Measurements from ENCODE around the gene PLCE1.
"Not testable (repeated sequence)": the region's sequence is repeated elsewhere in the genome, so short reads cannot be mapped to it uniquely, and the experiment has no call there.

Gene PLCE1

DNA sequence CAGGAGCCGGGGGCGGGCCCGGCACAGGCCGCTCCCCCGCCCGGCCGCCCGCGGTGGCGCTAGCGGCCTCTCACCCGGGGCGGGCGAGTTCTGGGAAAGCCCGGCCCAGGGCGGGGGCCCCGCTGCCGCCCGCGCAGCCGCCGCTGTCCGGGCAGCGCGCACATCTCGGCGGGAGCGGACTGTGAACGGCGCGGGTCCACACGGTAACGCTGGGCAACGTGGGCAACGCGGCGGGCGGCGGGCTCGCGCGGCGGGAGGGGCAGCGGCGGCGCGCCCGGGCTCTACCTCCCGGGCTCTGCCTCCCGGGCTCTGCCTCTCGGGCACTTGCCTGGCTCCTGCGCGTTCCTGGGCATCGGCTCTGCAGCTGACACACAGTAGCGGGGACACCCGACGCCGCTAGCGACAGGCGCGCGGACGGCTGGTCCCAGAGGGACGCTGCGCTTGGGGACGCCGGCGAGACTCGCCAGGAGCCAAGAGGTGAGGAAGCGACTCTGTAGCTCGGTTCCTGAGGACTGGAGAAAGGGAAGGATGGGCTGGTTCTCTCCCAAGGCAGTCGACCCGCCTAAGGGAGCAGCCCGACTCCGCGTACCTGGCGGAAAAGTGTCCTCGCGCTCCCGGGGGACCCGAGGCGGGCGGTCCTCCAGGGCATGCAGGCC is at the start of gene PLCE1:
TSS of gene PLCE1 (plus strand) at position 150 of the 656 bp plus-strand sequence. CDS start 37,116 bp downstream, outside the sequence.
- ATAC-seq = peak in 1 of 2 donors; percentile 25

- no peak for ATAC-seq
Observed at GRCh38 chr10:93945819-93946218, 47.9 kb upstream of the PLCE1 start.

GRCh38 chr10:93947055-93947454 is 46.7 kb upstream of the PLCE1 start:
- no peak for ATAC-seq

- ATAC-seq = no peak
Observed at GRCh38 chr10:93947524-93947923, 46.2 kb upstream of the PLCE1 start.

- ATAC-seq = no peak
Observed at GRCh38 chr10:93951905-93952304, 41.8 kb upstream of the PLCE1 start.

DNA sequence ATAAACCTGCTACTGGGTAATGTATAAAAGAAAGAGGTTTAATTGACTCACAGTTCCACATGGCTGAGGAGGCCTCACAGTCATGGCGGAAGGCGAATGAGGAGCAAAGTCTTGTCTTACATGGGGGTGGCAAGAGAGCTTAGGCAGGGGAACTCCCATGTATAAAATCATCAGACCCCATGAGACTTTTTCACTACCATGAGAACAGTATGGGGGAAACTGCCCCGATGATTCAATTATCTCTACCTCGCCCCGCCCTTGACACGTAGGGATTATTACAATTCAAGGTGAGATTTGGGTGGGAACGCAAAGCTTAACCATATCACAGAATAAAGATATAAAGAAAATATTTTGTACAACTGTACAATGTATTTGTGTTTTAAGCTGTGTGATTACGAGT is 39.4 kb upstream of the PLCE1 start:
- no peak for ATAC-seq

GRCh38 chr10:93954726-93955363 is 38.9 kb upstream of the PLCE1 start:
- no peak for ATAC-seq

GRCh38 chr10:93958834-93959233 is 34.9 kb upstream of the PLCE1 start:
- ATAC-seq = no peak

DNA sequence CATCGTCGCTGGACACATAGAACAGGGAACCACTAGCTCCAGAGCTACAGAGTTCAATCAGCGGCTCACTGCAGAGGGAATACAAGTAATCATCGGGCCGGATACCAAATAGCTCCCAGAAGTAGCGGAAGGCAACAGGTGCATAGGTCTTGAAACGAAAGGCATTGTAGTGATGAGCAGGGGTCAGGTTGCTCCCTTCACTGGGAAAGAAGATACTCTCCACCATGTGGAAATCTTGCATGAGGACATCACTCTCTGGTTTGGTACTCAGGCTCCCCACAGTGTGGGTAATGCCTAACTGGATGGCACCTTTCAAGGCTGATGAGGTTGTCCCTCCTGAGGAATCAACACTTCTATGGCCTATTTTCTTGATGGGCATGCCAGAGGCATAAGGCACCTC is 32.7 kb upstream of the PLCE1 start:
- not testable (repeated sequence) for ATAC-seq

GRCh38 chr10:93962973-93963372 is 30.8 kb upstream of the PLCE1 start:
- no peak for ATAC-seq

GRCh38 chr10:93963434-93963833 is 30.3 kb upstream of the PLCE1 start:
- ATAC-seq = no peak

- no peak for ATAC-seq
Observed at GRCh38 chr10:93965911-93966310, 27.8 kb upstream of the PLCE1 start.

DNA sequence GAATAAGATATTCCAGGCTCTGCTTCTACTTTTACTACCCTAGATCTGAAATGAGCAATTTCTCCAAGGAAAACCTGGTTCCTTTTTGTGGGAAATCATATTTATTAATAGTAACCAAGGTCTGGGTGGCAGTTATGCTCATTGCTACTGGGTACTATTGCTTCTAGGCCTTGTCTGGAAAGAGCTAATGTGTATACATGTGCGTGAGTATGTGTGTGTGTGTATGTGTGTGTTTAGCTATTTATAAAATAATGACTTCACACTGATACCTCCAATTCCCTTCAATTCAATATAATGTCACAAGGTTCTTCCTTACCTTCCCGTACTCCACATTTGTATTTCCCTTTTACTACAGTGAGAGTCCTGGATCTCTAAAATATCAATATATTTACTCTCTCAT is 26.0 kb upstream of the PLCE1 start:
- ATAC-seq = no peak

DNA sequence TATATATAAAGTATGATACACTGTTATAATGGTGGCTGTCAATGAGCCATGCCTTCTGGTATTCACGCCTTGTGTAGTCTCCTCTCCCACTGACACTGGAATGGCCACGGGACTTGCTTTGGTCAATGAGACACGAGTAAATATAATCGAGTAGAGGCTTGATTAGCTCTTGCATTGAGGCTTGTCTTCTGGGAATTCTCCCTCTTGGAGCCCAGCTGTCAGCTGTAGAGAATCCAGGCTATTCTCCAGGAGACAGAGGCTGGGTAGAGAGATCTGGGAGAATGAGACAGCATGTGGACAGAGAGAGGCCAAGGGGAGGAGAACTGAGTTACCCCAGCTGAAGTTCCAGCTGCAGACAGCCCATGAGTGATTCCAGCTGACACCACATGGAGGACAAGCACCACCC is 25.2 kb upstream of the PLCE1 start:
- ATAC-seq = no peak

DNA sequence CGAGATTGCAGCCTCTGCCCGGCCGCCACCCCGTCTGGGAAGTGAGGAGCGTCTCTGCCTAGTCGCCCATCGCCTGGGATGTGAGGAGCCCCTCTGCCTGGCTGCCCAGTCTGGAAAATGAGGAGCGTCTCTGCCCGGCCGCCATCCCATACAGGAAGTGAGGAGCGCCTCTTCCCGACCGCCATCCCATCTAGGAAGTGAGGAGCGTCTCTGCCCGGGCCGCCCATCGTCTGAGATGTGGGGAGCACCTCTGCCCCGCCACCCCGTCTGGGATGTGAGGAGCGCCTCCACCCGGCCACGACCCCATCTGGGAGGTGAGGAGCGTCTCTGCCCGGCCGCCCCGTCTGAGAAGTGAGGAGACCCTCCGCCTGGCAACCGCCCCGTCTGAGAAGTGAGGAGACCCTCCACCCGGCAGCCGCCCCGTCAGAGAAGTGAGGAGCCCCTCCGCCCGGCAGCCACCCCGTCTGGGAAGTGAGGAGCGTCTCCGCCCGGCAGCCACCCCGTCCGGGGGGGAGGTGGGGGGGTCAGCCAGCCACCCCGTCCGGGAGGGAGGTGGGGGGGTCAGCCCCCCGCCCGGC is 23.2 kb upstream of the PLCE1 start:
- ATAC-seq = not testable (repeated sequence)

DNA sequence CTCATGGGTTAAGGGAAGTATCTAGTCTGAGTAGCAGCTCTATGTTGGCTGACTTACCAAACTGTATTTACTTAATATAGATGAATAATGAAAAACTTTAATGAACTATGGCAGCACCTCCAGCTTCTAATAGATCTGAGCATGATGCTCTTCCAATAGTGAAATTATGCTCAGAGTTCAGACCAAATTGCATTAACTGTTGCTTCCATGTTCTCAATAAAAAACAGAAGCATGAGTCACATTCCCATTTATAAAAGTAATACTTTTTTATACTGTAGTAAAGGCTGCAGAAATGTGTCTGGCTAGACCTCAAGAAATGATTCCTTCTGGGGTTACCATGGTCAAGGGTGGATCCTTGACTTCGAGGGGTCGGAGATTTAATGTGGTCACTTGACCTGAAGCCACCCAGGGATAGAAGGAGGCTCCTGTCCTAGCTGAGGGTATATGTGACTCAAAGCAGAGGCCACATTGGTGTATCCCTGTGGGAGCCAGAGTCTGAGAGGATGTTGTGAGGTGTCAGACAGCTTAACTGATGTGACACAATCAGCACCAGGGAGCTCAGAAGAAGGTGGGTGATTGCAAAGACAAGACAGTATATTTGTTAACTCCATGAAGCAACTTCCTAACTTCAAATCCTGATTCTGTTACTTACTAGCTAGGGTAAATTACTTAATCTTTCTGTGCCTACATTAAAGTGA is 19.8 kb upstream of the PLCE1 start:
- no peak for ATAC-seq

- no peak for ATAC-seq
Observed at GRCh38 chr10:93977442-93977841, 16.3 kb upstream of the PLCE1 start.

GRCh38 chr10:93980486-93980885 is 13.2 kb upstream of the PLCE1 start:
- no peak for ATAC-seq

- no peak for ATAC-seq
Observed at GRCh38 chr10:93991114-93991513, 2.6 kb upstream of the PLCE1 start.

DNA sequence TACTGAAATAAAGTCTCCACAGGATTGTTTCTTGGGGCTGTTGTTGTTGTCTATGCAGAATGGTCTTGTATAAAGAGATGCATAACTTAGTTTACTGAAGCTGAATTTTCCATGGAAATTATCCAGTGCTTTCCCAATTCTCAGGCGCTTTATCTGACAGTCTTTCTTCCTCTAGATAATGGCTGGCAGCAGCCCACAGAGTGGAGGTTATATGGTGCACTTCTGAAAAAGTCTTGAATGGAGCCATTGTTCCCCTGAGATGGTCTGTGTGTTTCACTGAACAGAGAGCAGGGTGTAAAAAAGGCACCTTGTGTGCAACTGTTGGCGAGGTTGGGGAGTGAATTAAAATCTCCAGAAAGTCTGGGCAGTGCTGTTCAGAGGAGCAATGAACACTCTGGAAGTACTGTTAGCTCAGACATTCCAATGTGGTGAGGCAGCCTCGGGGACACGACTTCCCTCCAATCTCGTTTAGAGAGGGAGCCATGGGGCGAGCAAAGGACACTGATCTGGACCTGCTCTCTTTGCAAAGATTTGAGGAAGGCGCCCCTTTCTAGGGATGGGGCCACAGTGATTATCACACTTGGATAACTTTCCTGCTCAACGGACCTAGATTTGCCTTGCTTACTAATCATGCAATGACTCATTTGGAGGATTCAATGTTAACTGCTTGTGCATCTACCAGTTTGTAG is 2.0 kb upstream of the PLCE1 start:
- no peak for ATAC-seq

- no peak for ATAC-seq
Observed at GRCh38 chr10:93992400-93993030, 1.2 kb upstream of the PLCE1 start.

- ATAC-seq = no peak
Observed at GRCh38 chr10:93993414-93993781, 333 bp upstream of the PLCE1 start.

DNA sequence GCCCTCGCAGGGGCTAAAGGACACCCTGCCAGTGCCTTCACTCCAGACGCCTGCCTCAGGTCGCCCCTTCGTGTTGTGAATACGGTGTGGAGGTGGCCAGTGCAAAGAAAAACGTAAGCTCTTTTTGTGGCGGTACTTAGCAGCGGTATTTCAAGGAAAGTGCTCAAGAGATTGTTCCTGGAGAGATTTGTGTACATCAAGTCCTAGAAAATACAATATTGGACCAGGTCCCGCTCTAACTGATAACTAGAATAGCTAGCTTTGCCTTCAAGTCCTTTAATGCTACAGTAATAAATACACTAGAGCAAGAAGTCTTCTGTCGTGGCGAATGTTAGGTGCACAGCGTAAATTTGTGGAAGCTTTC is 689 bp downstream of the PLCE1 start:
- ATAC-seq = no peak
